ENCODE results near the gene CRCP. TPM values are rescaled to one million over a fixed set of nuclear protein-coding genes. Genes with fewer than 3 reads are reported as not detected.

The CRCP gene
- polyA plus RNA-seq, 2 of the 4 experiments (the other 2 are of a cell fraction): 33.1 to 40.3 TPM

GRCh38 chr7:66198956-66199355 is 84.3 kb downstream of the CRCP start:
- no peak for DNase-seq (ENCODE audit: low read depth in 1 of 2, low spot score in 1 of 2)
- H3K9me3 ChIP-seq: no peaks in the 10 kb centered on the region
- H3K4me2 ChIP-seq: no peak overlapping the region
- peak; percentile 58 to 71 for ATAC-seq
- FAIRE-seq: no peak
- TF ChIP-seq ATOH8 (CRISPR knock-in tag; IDR thresholded peaks at IDR 0.05; ENCODE audit: low read depth) (no peak), JUN (IDR thresholded peaks at IDR 0.05) (no peak), JUNB (IDR thresholded peaks at IDR 0.05) (no peak), HEYL (CRISPR knock-in tag; IDR thresholded peaks at IDR 0.05) (no peak), MAX (IDR thresholded peaks at IDR 0.05) (no peak), POLR2AphosphoS2 (conservative IDR thresholded peaks at IDR 0.05; ENCODE audit: low read length) (no peak), PHF8 (IDR thresholded peaks at IDR 0.05; ENCODE audit: borderline replicate concordance, low read depth) (no peak), HOXB5 (CRISPR knock-in tag; IDR thresholded peaks at IDR 0.05) (no peak), BCL3 (IDR thresholded peaks at IDR 0.05) (no peak), EHF (CRISPR knock-in tag; IDR thresholded peaks at IDR 0.05) (no peak), RAD21 (conservative IDR thresholded peaks at IDR 0.05 in 1 of 2, IDR thresholded peaks at IDR 0.05 in 1 of 2) (no peak), NPAS2 (CRISPR knock-in tag; IDR thresholded peaks at IDR 0.05; ENCODE audit: borderline replicate concordance) (no peak)
- H3K4me3 ChIP-seq: no peak overlapping the region
- ChIA-PET POLR2A (no interaction called here), CTCF (interaction anchor here (1.4 kb wide), 1 partner anchor 11 kb away, joined by 3 read pairs; no protein-coding TSS in a partner anchor)
- no peak overlapping the region for H3K27ac ChIP-seq
- 66% methylated on average over 4 of the region's 4 CpGs for whole genome bisulfite sequencing (ENCODE audit: missing lambda C conversion rate)
- H3K4me1 ChIP-seq: no peaks in the 10 kb centered on the region

GRCh38 chr7:66202441-66202840 is 87.8 kb downstream of the CRCP start:
- no peaks in the 10 kb centered on the region for H3K9me3 ChIP-seq
- ATAC-seq (no peak), DNase-seq (ENCODE audit: low read depth in 1 of 2, low spot score in 1 of 2) (no peak), FAIRE-seq (no peak)
- CTCF ChIA-PET: interaction anchor here (1.8 kb wide), 1 partner anchor 15 kb away, joined by 7 read pairs; no protein-coding TSS in a partner anchor
- no peak overlapping the region for H3K4me2 ChIP-seq
- 53% methylated on average over 8 of the region's 8 CpGs for WGBS (ENCODE audit: missing lambda C conversion rate)
- no peak overlapping the region for H3K4me3 ChIP-seq
- no peak for TF ChIP-seq KDM1A (IDR thresholded peaks at IDR 0.05; ENCODE audit: low read depth)
- TF ChIP-seq BCL3 (IDR thresholded peaks at IDR 0.05): no peak
- TF ChIP-seq FOXS1 (CRISPR knock-in tag; IDR thresholded peaks at IDR 0.05): no peak
- TF ChIP-seq EHF (CRISPR knock-in tag; IDR thresholded peaks at IDR 0.05): no peak
- no peak for TF ChIP-seq SREBF2 (IDR thresholded peaks at IDR 0.05)
- no peak for TF ChIP-seq POLR2AphosphoS2 (conservative IDR thresholded peaks at IDR 0.05; ENCODE audit: low read length)
- TF ChIP-seq GATA3 (IDR thresholded peaks at IDR 0.05; ENCODE audit: borderline replicate concordance): no peak
- TF ChIP-seq HMGXB4 (CRISPR knock-in tag; IDR thresholded peaks at IDR 0.05; ENCODE audit: borderline replicate concordance): no peak
- no peak for TF ChIP-seq CBX8 (IDR thresholded peaks at IDR 0.05)
- TF ChIP-seq RCOR1 (IDR thresholded peaks at IDR 0.05; ENCODE audit: low read depth, low read length): no peak
- POLR2A ChIA-PET: no interaction called here
- 0 out of 3 replicates have a peak, but pooled peaks cover 6% of the 10 kb centered on the region for H3K4me1 ChIP-seq
- no peak overlapping the region for H3K27ac ChIP-seq

Other genes with a start within 250 kb of the CRCP start
- 32.7 and 36.7 TPM in 2 replicates for gene VKORC1L1, start 241.8 kb upstream of the CRCP start, polyA plus RNA-seq (2011; rRNA removed)
- 28.3 to 29.2 TPM (median 29.0 TPM) in 3 replicates for gene VKORC1L1, start 241.8 kb upstream of the CRCP start, polyA plus RNA-seq (2017; fragmentation: RNase III; extraction: RNeasy Plus Mini Kit Qiagen cat#74134 plus additional on column Dnase treatment)
- 32.3 and 38.5 TPM in 2 replicates for gene GUSB, start 132.6 kb upstream of the CRCP start, polyA plus RNA-seq (2011; rRNA removed)
- gene GUSB, start 132.6 kb upstream of the CRCP start, polyA plus RNA-seq (2017; fragmentation: RNase III; extraction: RNeasy Plus Mini Kit Qiagen cat#74134 plus additional on column Dnase treatment): 28.6 to 32.3 TPM (median 32.1 TPM) in 3 replicates
- 19.6 and 20.2 TPM in 2 replicates for gene ASL, start 39.0 kb upstream of the CRCP start, polyA plus RNA-seq (2011; rRNA removed)
- gene ASL, start 39.0 kb upstream of the CRCP start, polyA plus RNA-seq (2017; fragmentation: RNase III; extraction: RNeasy Plus Mini Kit Qiagen cat#74134 plus additional on column Dnase treatment): 21.1 to 26.5 TPM (median 23.4 TPM) in 3 replicates
- 20.4 and 20.8 TPM in 2 replicates for gene TPST1, start 90.5 kb downstream of the CRCP start, polyA plus RNA-seq (2011; rRNA removed)
- 10.5 to 14.7 TPM (median 14.6 TPM) in 3 replicates for gene TPST1, start 90.5 kb downstream of the CRCP start, polyA plus RNA-seq (2017; fragmentation: RNase III; extraction: RNeasy Plus Mini Kit Qiagen cat#74134 plus additional on column Dnase treatment)

Measured in A549 (cell line).